K562 (cell line): ENCODE data around the gene TGFA. TPM values are rescaled to one million over a fixed set of nuclear protein-coding genes. Genes with fewer than 3 reads are reported as not detected.

Experiments used
- ATAC-seq: fragments of 200-7000 bp; cut with Tn5 transposase; 3 replicates; pipeline ENCODE4 v1.9.1; 2020; ENCODE audit warnings: moderate library complexity
- BruUV-seq: library from RNA; stranded (reverse); fragments of 400-500 nt; replicated peaks from 2 replicates; lab custom pipeline; 2021; lab: Mats Ljungman, UMichigan
- CTCF ChIA-PET: fragments of 300-600 bp; formaldehyde crosslinking; extraction: SDS; loops from one replicate; lab custom pipeline; 2021; ENCODE audit warnings: low intra/inter-chr PET ratio; lab: Yijun Ruan, JAX
- POLR2A ChIA-PET: fragments of 300-600, 350-650 bp; sonication (Branson Sonifier 250); formaldehyde crosslinking; extraction: SDS; loops from one replicate; lab custom pipeline; 2021; ENCODE audit warnings: antibody characterized with exemption, inconsistent platforms; lab: Yijun Ruan, JAX
- DNase-seq, 4 experiments: peaks; one replicate each; pipeline versions ENCODE4 v3.0.0 to v3.0.0-alpha.2; 2011 to 2018; ENCODE audit warnings: low spot score in 3 of 4, mixed read lengths in 3 of 4; ENCODE audit errors: extremely low read depth in 1 of 4
- FAIRE-seq: peaks from 2 replicates; lab custom pipeline; 2011; peaks lifted over from hg19 to GRCh38; lab: Jason Lieb, UNC
- H2AFZ ChIP-seq: 2 replicates; pipeline ENCODE4 v1.6.0; 2011; ENCODE audit warnings: low read depth, low read length, control low read depth, inconsistent platforms
- H3K27ac ChIP-seq: fragments of 200-600 bp; 3 replicates; pipeline ENCODE4 v1.8.0; 2011; ENCODE audit warnings: low read depth, mild to moderate bottlenecking, control low read depth, inconsistent platforms, low read length, moderate library complexity, mixed read lengths; ENCODE audit errors: extremely low read depth
- H3K27me3 ChIP-seq, 2 experiments: fragments of 300-600 bp in 1 of 2; 2 replicates in 1 of 2; 3 replicates in 1 of 2; pipeline versions ENCODE4 v1.6.0 to v1.8.0; 2011; ENCODE audit warnings: inconsistent platforms in 2 of 2, low read length in 2 of 2, mild to moderate bottlenecking in 1 of 2, mixed read lengths in 1 of 2, moderate library complexity in 1 of 2; ENCODE audit not compliant: control insufficient read depth in 2 of 2, insufficient read depth in 2 of 2
- H3K36me3 ChIP-seq: fragments of 300-600 bp; 3 replicates; pipeline ENCODE4 v1.8.0; 2011; ENCODE audit warnings: mild to moderate bottlenecking, low read length, inconsistent platforms; ENCODE audit not compliant: control insufficient read depth, insufficient read depth
- H3K4me1 ChIP-seq, 2 experiments: fragments of 200-600 bp in 1 of 2; replicated peaks in 1 of 2; 2 replicates in 1 of 2; 3 replicates in 1 of 2; pipeline versions ENCODE4 v1.5.1 to v1.8.0; 2011; ENCODE audit warnings: inconsistent platforms in 2 of 2, low read length in 2 of 2, mild to moderate bottlenecking in 1 of 2, mixed read lengths in 1 of 2, moderate library complexity in 1 of 2; ENCODE audit not compliant: control insufficient read depth in 2 of 2, insufficient read depth in 2 of 2
- H3K4me2 ChIP-seq: 2 replicates; pipeline ENCODE4 v1.6.1; 2011; ENCODE audit warnings: low read length, control low read depth, inconsistent platforms, mixed read lengths; ENCODE audit not compliant: insufficient read depth
- H3K4me3 ChIP-seq: fragments of 200-600 bp; sonication (generic), shearing (Covaris generic); 2 replicates; pipeline ENCODE4 v1.5.1; 2016; ENCODE audit warnings: control low read depth, inconsistent platforms
- H3K79me2 ChIP-seq: fragments of 200-600 bp; 3 replicates; pipeline ENCODE4 v1.8.0; 2011; ENCODE audit warnings: low read length, inconsistent platforms; ENCODE audit not compliant: control insufficient read depth, insufficient read depth
- H3K9ac ChIP-seq, 2 experiments: 2 replicates each; pipeline versions ENCODE4 v1.6.0 to v1.6.1; 2011; ENCODE audit warnings: low read depth in 2 of 2, low read length in 2 of 2, control low read depth in 1 of 2, inconsistent platforms in 1 of 2, mild to moderate bottlenecking in 1 of 2, mixed read lengths in 1 of 2; ENCODE audit not compliant: insufficient read depth in 1 of 2
- H3K9me1 ChIP-seq: one replicate; pipeline ENCODE4 v1.6.0; 2011; ENCODE audit warnings: inconsistent platforms, mild to moderate bottlenecking, low read length, moderate library complexity; ENCODE audit not compliant: control insufficient read depth, insufficient read depth
- H3K9me3 ChIP-seq: replicated peaks from 2 replicates; pipeline ENCODE4 v1.5.1; 2011; ENCODE audit warnings: low read depth, low read length, inconsistent platforms; ENCODE audit not compliant: control insufficient read depth, insufficient read depth
- H4K20me1 ChIP-seq: replicated peaks from 2 replicates; pipeline ENCODE4 v1.6.1; 2011; ENCODE audit warnings: low read length, inconsistent platforms, mixed read lengths; ENCODE audit not compliant: control insufficient read depth, insufficient read depth
- DDX20 ChIP-seq: fragments of 450-650 bp; IDR thresholded peaks from 2 replicates; pipeline ENCODE4 v1.6.1; 2016; ENCODE audit warnings: missing genetic modification characterization, low read depth, mild to moderate bottlenecking, missing compliant biosample characterization, moderate library complexity
- E2F1 ChIP-seq: sonication (generic); formaldehyde crosslinking; IDR thresholded peaks from 2 replicates; pipeline ENCODE4 v1.8.1; 2023; ENCODE audit warnings: mild to moderate bottlenecking, missing genetic modification reagents, moderate library complexity
- ELF4 ChIP-seq: fragments of 450-650 bp; formaldehyde crosslinking; IDR thresholded peaks from 2 replicates; pipeline ENCODE4 v1.4.0; 2022; ENCODE audit warnings: missing genetic modification characterization
- HMG20B ChIP-seq: fragments of 250-450 bp; sonication (Bioruptor Pico); IDR thresholded peaks from 2 replicates; pipeline ENCODE4 v1.5.0; 2021; ENCODE audit warnings: mild to moderate bottlenecking
- KLF1 ChIP-seq: fragments of 450-650 bp; IDR thresholded peaks from 2 replicates; pipeline ENCODE4 v1.6.1; 2016; ENCODE audit warnings: missing genetic modification characterization, missing compliant biosample characterization
- MXD1 ChIP-seq: fragments of 250-450 bp; sonication (Bioruptor Pico); IDR thresholded peaks from 2 replicates; pipeline ENCODE4 v1.8.0; 2021; ENCODE audit warnings: borderline replicate concordance, mild to moderate bottlenecking, moderate library complexity; ENCODE audit not compliant: poor library complexity, severe bottlenecking
- NFIC ChIP-seq: fragments of 450-650 bp; IDR thresholded peaks from 2 replicates; pipeline ENCODE4 v1.6.1; 2017; ENCODE audit warnings: mild to moderate bottlenecking, inconsistent platforms
- NFYB ChIP-seq: IDR thresholded peaks from 2 replicates; pipeline ENCODE4 v1.6.1; 2011; ENCODE audit warnings: mild to moderate bottlenecking, moderate library complexity; ENCODE audit not compliant: insufficient read length; ENCODE audit errors: extremely low read depth
- RAD51 ChIP-seq: fragments of 450-650 bp; IDR thresholded peaks from 2 replicates; pipeline ENCODE4 v1.7.1; 2016; ENCODE audit warnings: low read depth, mild to moderate bottlenecking, borderline replicate concordance
- SNIP1 ChIP-seq: fragments of 450-650 bp; IDR thresholded peaks from 2 replicates; pipeline ENCODE4 v1.7.1; 2017; ENCODE audit warnings: low read depth, mild to moderate bottlenecking
- TCF15 ChIP-seq: fragments of 250-450 bp; sonication (Bioruptor Pico); IDR thresholded peaks from 2 replicates; pipeline ENCODE4 v1.8.0; 2022; ENCODE audit warnings: moderate library complexity, mild to moderate bottlenecking, inconsistent platforms
- USF2 ChIP-seq: sonication (generic); formaldehyde crosslinking; IDR thresholded peaks from 2 replicates; pipeline ENCODE4 v1.5.0; 2020; ENCODE audit warnings: missing genetic modification reagents
- ZNF143 ChIP-seq: sonication (generic); formaldehyde crosslinking; IDR thresholded peaks from 2 replicates; pipeline ENCODE4 v1.9.0; 2022; ENCODE audit warnings: mild to moderate bottlenecking, missing genetic modification reagents
- WGBS: fragments of 100-300 bp; shearing (Covaris generic); methylation state at CpG from one replicate; pipeline ENCODE4 v1.1.6; 2016; ENCODE audit warnings: low coverage, mixed read lengths; ENCODE audit not compliant: insufficient coverage; ENCODE audit errors: missing lambda C conversion rate; 5-methylcytosine and 5-hydroxymethylcytosine counted together
- in situ Hi-C: fragments of 300-500 bp; cut with MboI; formaldehyde crosslinking; loops from 4 replicates; pipeline ENCODE4 v1.15.0; 2018; ENCODE audit warnings: inconsistent platforms, mixed read lengths
- intact Hi-C: fragments of 100-400 bp; cut with micrococcal nuclease; formaldehyde crosslinking; loops from 2 replicates; pipeline ENCODE4 v1.14.2; 2022
- polyA plus RNA-seq, 8 experiments: library from polyadenylated mRNA; depleted of rRNA in 4 of 8; stranded (reverse) in 5 of 8; unstranded in 3 of 8; fragments of >200 nt; fragmentation: Nextera tagmentation in 2 of 8; fragmentation: Illumina TruSeq in 1 of 8; extraction: Ambion mirVana in 2 of 8; extraction: Trizol in 1 of 8; gene quantifications; 2 replicates each; pipeline versions ENCODE4 v1.2.1 to v1.2.3, GENCODE V29; 2011 to 2014; ENCODE audit warnings: inconsistent platforms in 1 of 8, missing spikeins in 1 of 8
- total RNA-seq, 7 experiments: library from RNA; depleted of rRNA in 6 of 7; stranded (reverse); fragments of >200 nt in 6 of 7; fragmentation: Illumina TruSeq in 2 of 7; extraction: Trizol in 2 of 7; gene quantifications; 2 replicates each; pipeline versions ENCODE4 v1.2.1 to v1.2.3, GENCODE V29; 2011 to 2021; ENCODE audit warnings: low replicate concordance in 1 of 7

Gene TGFA
- total and polyA plus RNA-seq, 9 of the 15 experiments (the other 6 are each of a cell fraction or from before 2014, with no cell fraction given), result not detected

GRCh38 chr2:70561893-70562292 is 8.3 kb upstream of the TGFA start:
- POLR2A ChIA-PET, result no interaction called here
- CTCF ChIA-PET, result no interaction called here
- no peak for FAIRE-seq

GRCh38 chr2:70560442-70560841 is 6.8 kb upstream of the TGFA start:
- ATAC-seq, result 0 out of 3 replicates have a peak, but pooled peaks have one; percentile 28
- CTCF ChIA-PET, result no interaction called here
- TF ChIP-seq HMG20B (CRISPR knock-in tag), result no peak
- TF ChIP-seq ELF4 (CRISPR knock-in tag), result no peak
- TF ChIP-seq KLF1 (tag), result no peak
- no peak for TF ChIP-seq E2F1 (CRISPR knock-in tag)
- TF ChIP-seq SNIP1, result no peak
- TF ChIP-seq NFIC, result peak; percentile 36; the same call in 1 of the 2 replicates
- peak; percentile 82 for TF ChIP-seq NFYB
- no peak for TF ChIP-seq TCF15 (CRISPR knock-in tag)
- TF ChIP-seq RAD51, result peak; percentile 10; the same call in 1 of the 2 replicates
- TF ChIP-seq USF2 (CRISPR knock-in tag), result peak; percentile 72
- no peak for TF ChIP-seq MXD1

More at GRCh38 chr2:70561893-70562292, 8.3 kb upstream of the TGFA start:
- Histone ChIP-seq H3K9ac (no peak overlapping the region), H4K20me1 (no peaks in the 10 kb centered on the region), H3K4me1 (no peaks in the 10 kb centered on the region), H3K9me1 (no peaks in the 10 kb centered on the region), H3K4me2 (no peak overlapping the region), H3K27ac (no peak overlapping the region), H3K4me3 (no peak overlapping the region), H2AFZ (no peak overlapping the region), H3K27me3 (peaks cover 3 to 24% of the 10 kb centered on the region in 2 experiments; a peak in 3 of 5 replicates), H3K79me2 (no peaks in the 10 kb centered on the region), H3K36me3 (no peaks in the 10 kb centered on the region), H3K9me3 (no peaks in the 10 kb centered on the region)
- no peak for TF ChIP-seq DDX20 (tag)
- TF ChIP-seq ZNF143 (CRISPR knock-in tag), result no peak
- intact Hi-C loops, result no loop called here
- BruUV-seq, result no TSS peak
- no peak for ATAC-seq
- in situ Hi-C loops, result no loop called here
- no peak for DNase-seq

More at GRCh38 chr2:70560442-70560841, 6.8 kb upstream of the TGFA start:
- no peak overlapping the region for H3K4me2 ChIP-seq
- FAIRE-seq (no peak), DNase-seq (no peak)
- H3K79me2 ChIP-seq, result no peaks in the 10 kb centered on the region
- intact Hi-C loops, result no loop called here
- H3K27me3 ChIP-seq, result peaks cover 3 to 25% of the 10 kb centered on the region in 2 experiments; a peak in 2 of 5 replicates
- no TSS peak for BruUV-seq
- no peak overlapping the region for H2AFZ ChIP-seq
- H3K4me1 ChIP-seq, result no peaks in the 10 kb centered on the region
- H3K36me3 ChIP-seq, result no peaks in the 10 kb centered on the region
- H3K9me1 ChIP-seq, result no peaks in the 10 kb centered on the region
- H3K4me3 ChIP-seq, result no peak overlapping the region
- 0% methylated on average over 2 of the region's 2 CpGs for WGBS
- H3K9me3 ChIP-seq, result no peaks in the 10 kb centered on the region
- no peaks in the 10 kb centered on the region for H4K20me1 ChIP-seq
- H3K9ac ChIP-seq, result no peak overlapping the region
- in situ Hi-C loops, result no loop called here
- POLR2A ChIA-PET, result interaction anchor here (0.7 kb wide), 1 partner anchor 23 kb away, joined by 3 read pairs; no protein-coding TSS in a partner anchor
- no peak overlapping the region for H3K27ac ChIP-seq
